GM12892 (cell line): ENCODE data around the gene ELF1.

Source experiments
- POLR2A ChIP-seq: IDR thresholded peaks from 2 replicates; pipeline ENCODE4 v1.6.1; 2011; ENCODE audit warnings: low read depth, low read length, control low read depth
- POLR2AphosphoS5 ChIP-seq: IDR thresholded peaks from 2 replicates; pipeline ENCODE4 v1.6.1; 2011; ENCODE audit warnings: low read depth, low read length, control low read depth
- TAF1 ChIP-seq: IDR thresholded peaks from 2 replicates; pipeline ENCODE4 v1.6.1; 2011; ENCODE audit warnings: low read depth, mild to moderate bottlenecking, control low read depth, low read length, borderline replicate concordance

GRCh38 chr13:41019011-41019487 is at the start of gene ELF1:
- TF ChIP-seq POLR2A: peak; percentile 77
- peak; percentile 68; the same call in 1 of the 2 replicates for TF ChIP-seq TAF1
- TF ChIP-seq POLR2AphosphoS5: peak; percentile 79
